ENCODE measurements around the gene STAT6.

Gene STAT6

DNA sequence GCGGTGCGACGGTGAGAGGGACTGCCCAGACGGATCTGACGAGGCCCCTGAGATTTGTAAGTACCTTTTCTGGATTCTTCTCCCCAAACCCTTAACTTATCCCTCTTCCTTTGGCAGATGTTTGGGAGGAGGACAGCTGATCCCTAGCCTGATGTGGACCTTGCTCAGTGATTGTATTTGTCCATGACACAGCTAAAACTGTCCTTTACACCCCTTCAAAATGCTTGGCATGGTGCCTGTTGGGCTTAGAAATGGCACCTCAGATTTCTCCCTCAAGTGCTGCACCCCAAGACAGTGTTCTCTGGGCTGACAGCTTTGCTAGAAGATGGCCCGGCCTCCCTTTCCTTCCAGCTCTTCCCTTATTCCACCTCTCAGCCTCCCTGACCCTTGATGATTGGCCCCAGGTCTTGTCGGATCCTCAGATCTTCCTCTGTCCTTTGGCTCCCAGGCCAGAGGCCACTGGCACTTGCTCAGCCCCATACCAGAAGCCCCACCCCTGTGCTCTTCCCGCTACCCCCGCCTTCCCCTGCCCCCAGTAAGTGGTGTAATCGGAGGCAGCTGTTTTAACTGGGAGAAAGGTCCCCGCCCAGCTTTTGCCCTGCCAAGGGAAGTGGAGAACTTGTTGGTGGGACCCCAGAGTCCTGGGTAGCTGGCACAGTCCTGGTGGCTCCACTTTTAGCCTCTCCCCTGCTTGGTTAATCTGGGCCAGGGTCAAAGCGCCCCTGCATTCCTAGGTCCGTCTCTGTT is 27.5 kb upstream of the STAT6 start:
- Histone ChIP-seq H3F3A (ENCODE audit: control insufficient read depth, insufficient read depth) (no peaks in the 10 kb centered on the region), H3K27ac (ENCODE audit: low read depth, low read length) (no peak overlapping the region), H3K36me3 (ENCODE audit: control insufficient read depth, low read length) (no peaks in the 10 kb centered on the region), H3K4me2 (ENCODE audit: low read length) (no peak overlapping the region), H3K4me1 (ENCODE audit: control insufficient read depth, low read length) (no peaks in the 10 kb centered on the region), H3K27me3 (ENCODE audit: control insufficient read depth, low read length) (peaks cover 3% of the 10 kb centered on the region; the same call in 1 of the 2 replicates), H3K79me2 (ENCODE audit: control insufficient read depth, low read length) (no peaks in the 10 kb centered on the region), H3K9me2 (replicated peaks; ENCODE audit: control insufficient read depth, low read length) (no peaks in the 10 kb centered on the region), H4K20me1 (ENCODE audit: control insufficient read depth, insufficient read depth, low read depth, low read length) (no peaks in the 10 kb centered on the region), H3K4me3 (ENCODE audit: low read length) (no peak overlapping the region), H3K9me3 (ENCODE audit: control insufficient read depth, insufficient read depth, low read length) (no peaks in the 10 kb centered on the region)
- TF ChIP-seq, protein P1, sequence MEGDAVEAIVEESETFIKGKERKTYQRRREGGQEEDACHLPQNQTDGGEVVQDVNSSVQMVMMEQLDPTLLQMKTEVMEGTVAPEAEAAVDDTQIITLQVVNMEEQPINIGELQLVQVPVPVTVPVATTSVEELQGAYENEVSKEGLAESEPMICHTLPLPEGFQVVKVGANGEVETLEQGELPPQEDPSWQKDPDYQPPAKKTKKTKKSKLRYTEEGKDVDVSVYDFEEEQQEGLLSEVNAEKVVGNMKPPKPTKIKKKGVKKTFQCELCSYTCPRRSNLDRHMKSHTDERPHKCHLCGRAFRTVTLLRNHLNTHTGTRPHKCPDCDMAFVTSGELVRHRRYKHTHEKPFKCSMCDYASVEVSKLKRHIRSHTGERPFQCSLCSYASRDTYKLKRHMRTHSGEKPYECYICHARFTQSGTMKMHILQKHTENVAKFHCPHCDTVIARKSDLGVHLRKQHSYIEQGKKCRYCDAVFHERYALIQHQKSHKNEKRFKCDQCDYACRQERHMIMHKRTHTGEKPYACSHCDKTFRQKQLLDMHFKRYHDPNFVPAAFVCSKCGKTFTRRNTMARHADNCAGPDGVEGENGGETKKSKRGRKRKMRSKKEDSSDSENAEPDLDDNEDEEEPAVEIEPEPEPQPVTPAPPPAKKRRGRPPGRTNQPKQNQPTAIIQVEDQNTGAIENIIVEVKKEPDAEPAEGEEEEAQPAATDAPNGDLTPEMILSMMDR (IDR thresholded peaks at IDR 0.05; ENCODE audit: low read depth, low read length, poor library complexity, severe bottlenecking) = no peak
- TF ChIP-seq EZH2phosphoT487 (IDR thresholded peaks at IDR 0.05; ENCODE audit: borderline replicate concordance, low read length) = no peak

DNA sequence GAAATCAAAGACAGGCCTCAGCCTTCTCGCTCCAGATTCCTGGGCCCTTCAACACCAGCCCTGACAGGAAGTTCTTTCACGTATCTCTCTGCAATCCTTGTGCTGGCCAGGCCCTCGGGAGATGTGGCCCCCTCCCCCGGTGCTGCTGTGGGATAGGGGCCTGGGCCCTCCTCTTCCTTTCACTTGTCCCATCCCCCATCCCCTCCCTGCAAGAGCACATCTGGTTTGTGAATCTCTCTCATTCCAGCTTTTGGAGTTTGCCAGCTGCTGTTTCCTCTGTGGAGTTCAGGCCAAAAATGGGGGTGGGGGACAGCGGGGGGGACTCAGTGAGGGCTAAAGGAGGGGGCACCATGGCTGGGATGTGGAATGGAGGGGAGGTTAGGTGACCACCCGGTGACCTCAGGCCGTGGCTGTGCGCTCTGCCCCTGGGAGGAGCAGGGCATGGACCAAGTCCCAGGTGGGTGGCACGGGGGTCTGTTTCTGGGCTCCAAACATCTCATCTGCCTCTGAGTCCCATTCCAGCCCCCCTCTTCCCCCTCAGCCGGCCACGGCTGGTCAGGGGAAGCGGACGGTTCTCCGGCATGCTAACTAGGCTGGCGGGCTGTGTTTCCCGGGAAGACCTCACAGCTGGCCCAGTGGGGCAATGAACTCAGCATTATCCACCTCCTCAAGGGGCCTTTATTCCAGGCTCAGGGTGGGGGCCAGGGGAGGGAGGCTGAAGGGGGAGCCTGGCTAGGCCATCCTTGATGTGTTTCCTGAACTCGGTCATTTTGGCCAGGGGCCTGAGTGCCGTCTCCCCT is 24.6 kb upstream of the STAT6 start:
- Histone ChIP-seq H3K27me3 (ENCODE audit: control insufficient read depth, low read length) (peaks cover 31% of the 10 kb centered on the region), H3K4me1 (ENCODE audit: control insufficient read depth, low read length) (no peaks in the 10 kb centered on the region), H3K4me2 (ENCODE audit: low read length) (no peak overlapping the region), H3K36me3 (ENCODE audit: control insufficient read depth, low read length) (no peaks in the 10 kb centered on the region), H3K9me2 (replicated peaks; ENCODE audit: control insufficient read depth, low read length) (no peaks in the 10 kb centered on the region), H3F3A (ENCODE audit: control insufficient read depth, insufficient read depth) (peaks cover 3% of the 10 kb centered on the region; the same call in 1 of the 2 replicates), H3K9me3 (ENCODE audit: control insufficient read depth, insufficient read depth, low read length) (no peaks in the 10 kb centered on the region), H3K27ac (ENCODE audit: low read depth, low read length) (no peak overlapping the region), H3K79me2 (ENCODE audit: control insufficient read depth, low read length) (no peaks in the 10 kb centered on the region), H4K20me1 (ENCODE audit: control insufficient read depth, insufficient read depth, low read depth, low read length) (no peaks in the 10 kb centered on the region), H3K4me3 (ENCODE audit: low read length) (no peak overlapping the region)
- TF ChIP-seq, protein P1 (IDR thresholded peaks at IDR 0.05; ENCODE audit: low read depth, low read length, poor library complexity, severe bottlenecking) = no peak
- no peak for TF ChIP-seq EZH2phosphoT487 (IDR thresholded peaks at IDR 0.05; ENCODE audit: borderline replicate concordance, low read length)

DNA sequence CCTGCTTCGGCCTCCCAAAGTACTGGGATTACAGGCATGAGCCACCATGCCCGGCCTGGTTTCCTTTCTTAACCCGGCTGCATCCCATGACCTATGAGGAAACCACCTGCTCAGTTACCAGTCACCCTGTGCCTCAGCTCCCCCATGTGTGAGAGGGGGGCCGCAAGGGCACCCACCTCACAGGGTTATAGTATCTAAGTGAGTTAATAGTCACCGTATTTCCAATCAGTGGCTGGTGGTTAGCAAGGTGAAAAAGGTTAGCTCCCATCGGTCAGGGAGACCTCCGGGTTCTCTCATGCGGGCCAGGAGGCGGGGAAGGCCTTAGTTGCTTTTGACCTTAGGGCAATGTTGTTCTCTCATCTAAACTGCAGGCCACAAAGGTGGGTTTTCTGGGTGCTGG is 23.8 kb upstream of the STAT6 start:
- H3K27me3 ChIP-seq (ENCODE audit: control insufficient read depth, low read length) = peaks cover 38% of the 10 kb centered on the region
- peaks cover 3% of the 10 kb centered on the region; the same call in 1 of the 2 replicates for H3F3A ChIP-seq (ENCODE audit: control insufficient read depth, insufficient read depth)
- no peaks in the 10 kb centered on the region for H3K9me3 ChIP-seq (ENCODE audit: control insufficient read depth, insufficient read depth, low read length)
- no peak overlapping the region for H3K4me3 ChIP-seq (ENCODE audit: low read length)
- H3K36me3 ChIP-seq (ENCODE audit: control insufficient read depth, low read length) = no peaks in the 10 kb centered on the region
- no peaks in the 10 kb centered on the region for H3K9me2 ChIP-seq (replicated peaks; ENCODE audit: control insufficient read depth, low read length)
- H4K20me1 ChIP-seq (ENCODE audit: control insufficient read depth, insufficient read depth, low read depth, low read length) = no peaks in the 10 kb centered on the region
- H3K27ac ChIP-seq (ENCODE audit: low read depth, low read length) = no peak overlapping the region
- H3K79me2 ChIP-seq (ENCODE audit: control insufficient read depth, low read length) = no peaks in the 10 kb centered on the region
- no peaks in the 10 kb centered on the region for H3K4me1 ChIP-seq (ENCODE audit: control insufficient read depth, low read length)
- H3K4me2 ChIP-seq (ENCODE audit: low read length) = no peak overlapping the region
- TF ChIP-seq, protein P1 (IDR thresholded peaks at IDR 0.05; ENCODE audit: low read depth, low read length, poor library complexity, severe bottlenecking) = no peak
- TF ChIP-seq EZH2phosphoT487 (IDR thresholded peaks at IDR 0.05; ENCODE audit: borderline replicate concordance, low read length) = no peak

Data from DOHH2 (cell line).